SJCRH30 (cell line): Measurements from ENCODE around the gene LIN7B. TPM values are rescaled to one million over a fixed set of nuclear protein-coding genes. Genes with fewer than 3 reads are reported as not detected.
"Not testable (repeated sequence)": the region's sequence is repeated elsewhere in the genome, so short reads cannot be mapped to it uniquely, and the experiment has no call there.

Experiments used
- DNase-seq, 2 experiments: peaks; one replicate each; pipeline ENCODE4 v3.0.0-alpha.2; 2015 to 2020
- H3K27ac ChIP-seq: fragments of 250-450 bp; sonication (Bioruptor Pico); 2 replicates; pipeline ENCODE4 v1.5.1; 2020; ENCODE audit warnings: mild to moderate bottlenecking, moderate library complexity
- H3K27me3 ChIP-seq: fragments of 250-450 bp; sonication (Bioruptor Pico); 2 replicates; pipeline ENCODE4 v1.5.1; 2020; ENCODE audit warnings: mild to moderate bottlenecking, moderate library complexity
- H3K36me3 ChIP-seq: fragments of 250-450 bp; sonication (Bioruptor Pico); 2 replicates; pipeline ENCODE4 v1.5.1; 2020; ENCODE audit warnings: mild to moderate bottlenecking, moderate library complexity
- H3K4me1 ChIP-seq: fragments of 250-450 bp; sonication (Bioruptor Pico); 2 replicates; pipeline ENCODE4 v1.5.1; 2020; ENCODE audit warnings: mild to moderate bottlenecking, moderate library complexity
- H3K4me3 ChIP-seq: fragments of 250-450 bp; sonication (Bioruptor Pico); 2 replicates; pipeline ENCODE4 v1.5.1; 2020; ENCODE audit warnings: mild to moderate bottlenecking, moderate library complexity
- H3K9me3 ChIP-seq: fragments of 250-450 bp; sonication (Bioruptor Pico); replicated peaks from 2 replicates; pipeline ENCODE4 v1.5.1; 2020; ENCODE audit warnings: mild to moderate bottlenecking, moderate library complexity
- total RNA-seq: library from RNA; depleted of rRNA; stranded (reverse); fragments of >200 nt; shearing (Covaris generic); gene quantifications from 2 replicates; pipeline ENCODE4 v1.2.3, GENCODE V29; 2014

LIN7B gene
- total RNA-seq, 1 experiment from 2014 or later, result 4.1 TPM

DNA sequence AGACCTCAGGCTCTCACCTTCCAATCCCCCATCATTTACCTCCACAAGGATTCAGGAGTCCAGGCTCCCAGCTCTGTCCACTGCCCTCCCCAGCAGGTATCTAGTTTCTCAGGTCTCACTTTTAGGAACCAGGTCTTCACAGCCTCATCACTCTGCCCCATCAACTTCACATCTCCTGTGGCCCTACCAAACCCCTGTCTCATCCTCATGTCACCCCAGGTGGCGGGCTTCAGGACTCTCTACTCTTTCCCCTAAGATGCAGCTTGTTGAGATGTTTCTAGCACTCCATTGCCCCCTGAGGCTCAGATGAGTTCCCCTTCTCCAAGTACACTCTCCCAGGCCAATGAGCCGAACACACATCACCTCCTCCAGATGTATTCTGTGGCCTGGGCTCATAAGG, 6.7 kb downstream of the LIN7B start:
- no peak overlapping the region for H3K4me3 ChIP-seq
- H3K36me3 ChIP-seq, result no peaks in the 10 kb centered on the region
- H3K27me3 ChIP-seq, result no peaks in the 10 kb centered on the region
- no peak for DNase-seq
- H3K9me3 ChIP-seq, result no peaks in the 10 kb centered on the region
- no peak overlapping the region for H3K27ac ChIP-seq
- H3K4me1 ChIP-seq, result peaks cover 6% of the 10 kb centered on the region; the same call in 1 of the 2 replicates

DNA sequence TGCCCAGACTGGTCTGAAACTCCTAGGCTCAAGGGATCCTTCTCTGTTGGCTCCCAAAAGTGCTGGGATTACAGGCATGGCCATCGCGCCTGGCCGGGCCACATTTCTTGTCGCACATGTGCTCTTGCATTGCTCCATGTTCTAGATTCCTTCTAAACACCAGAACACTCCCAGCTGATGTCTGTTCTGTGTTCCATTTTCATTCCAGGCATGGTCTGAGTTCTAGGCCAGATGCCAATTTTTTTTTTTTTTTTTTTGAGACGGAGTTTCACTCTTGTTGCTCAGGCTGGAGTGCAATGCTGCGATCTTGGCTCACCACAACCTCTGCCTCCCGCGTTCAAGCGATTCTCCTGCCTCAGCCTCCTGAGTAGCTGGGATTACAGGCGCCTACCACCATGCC, 7.7 kb downstream of the LIN7B start:
- not testable (repeated sequence) for H3K36me3 ChIP-seq, H3K27ac ChIP-seq, H3K9me3 ChIP-seq, H3K4me1 ChIP-seq, H3K27me3 ChIP-seq, H3K4me3 ChIP-seq, DNase-seq

DNA sequence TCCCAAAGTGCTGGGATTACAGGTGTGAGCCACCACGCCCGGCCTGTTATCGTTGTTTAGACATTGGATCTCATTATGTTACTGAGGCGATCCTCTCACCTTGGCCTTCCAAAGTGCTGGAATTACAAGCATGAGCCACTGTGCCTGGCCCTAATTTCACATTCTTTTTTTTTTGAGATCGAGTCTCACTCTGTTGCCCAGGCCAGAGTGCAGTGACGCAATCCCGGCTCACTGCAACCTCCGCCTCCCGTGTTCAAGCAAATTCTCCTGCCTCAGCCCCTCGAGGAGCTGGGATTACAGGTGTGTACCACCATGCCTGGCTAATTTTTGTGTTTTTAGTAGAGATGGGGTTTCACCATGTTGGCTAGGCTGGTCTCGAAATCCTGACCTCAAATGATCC, 9.1 kb downstream of the LIN7B start:
- not testable (repeated sequence) for H3K9me3 ChIP-seq, DNase-seq, H3K36me3 ChIP-seq, H3K4me3 ChIP-seq, H3K27ac ChIP-seq, H3K27me3 ChIP-seq, H3K4me1 ChIP-seq

DNA sequence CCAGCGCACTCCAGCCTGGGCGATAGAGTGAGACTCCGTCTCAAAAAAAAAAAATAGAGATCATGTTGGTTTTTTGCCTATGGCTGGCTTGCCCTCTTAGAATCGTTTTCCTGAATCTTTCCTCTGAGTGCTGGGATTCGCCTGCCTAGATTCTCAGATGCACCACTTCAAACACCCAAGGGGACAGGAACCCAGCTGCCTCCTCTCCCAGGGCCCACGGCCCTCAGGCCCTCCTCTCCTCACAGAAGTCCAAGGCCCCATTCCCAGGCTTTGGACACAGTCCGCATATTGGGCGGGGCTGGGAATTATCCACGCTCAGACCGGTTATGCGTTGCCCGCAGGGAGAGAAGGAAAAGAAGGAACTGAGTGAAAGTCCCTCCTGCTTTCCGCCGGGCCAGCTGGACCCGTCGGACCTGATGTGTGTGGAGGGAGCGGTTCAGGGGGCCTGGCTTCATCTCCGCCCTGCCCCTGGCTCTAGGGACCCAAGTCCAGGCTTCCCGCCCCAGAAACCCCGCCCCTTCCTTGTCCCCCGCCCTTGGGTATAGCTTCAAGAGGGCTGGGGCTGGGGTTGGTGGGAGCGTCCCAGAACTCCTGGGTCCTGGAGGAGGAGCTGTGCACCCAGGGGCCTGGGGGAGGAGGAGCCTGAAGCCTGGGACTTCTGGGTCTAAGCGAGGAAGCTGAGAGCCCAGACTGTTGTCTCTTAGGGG, 11.0 kb downstream of the LIN7B start:
- peak; percentile 89 to 93 for DNase-seq
- Histone ChIP-seq H3K36me3 (no peaks in the 10 kb centered on the region), H3K27ac (peak overlapping the region; percentile 80), H3K9me3 (no peaks in the 10 kb centered on the region), H3K27me3 (no peaks in the 10 kb centered on the region), H3K4me1 (peaks cover 8% of the 10 kb centered on the region; the same call in 1 of the 2 replicates), H3K4me3 (peak overlapping the region; percentile 38)

DNA sequence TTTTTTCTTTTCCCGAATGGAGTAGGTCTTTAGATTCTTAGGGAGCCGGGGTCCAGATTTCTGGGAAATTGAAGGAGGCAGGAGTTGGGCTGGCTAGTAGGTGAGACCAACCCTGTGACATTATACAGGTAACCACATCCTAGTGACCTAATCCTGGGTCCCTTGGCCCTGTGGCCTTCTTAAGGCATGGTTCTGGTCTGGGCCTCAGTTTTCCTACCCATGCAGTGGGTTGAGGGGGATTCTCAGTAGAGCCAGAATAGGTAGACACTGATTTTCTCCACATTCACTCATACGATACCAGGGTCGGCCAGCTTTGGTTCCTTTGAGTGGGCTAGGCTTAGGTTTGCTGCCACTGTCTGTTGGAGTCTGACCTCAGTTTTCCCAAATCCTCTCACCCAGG, 12.4 kb downstream of the LIN7B start:
- H3K4me1 ChIP-seq, result peaks cover 8% of the 10 kb centered on the region; the same call in 1 of the 2 replicates
- H3K4me3 ChIP-seq, result no peak overlapping the region
- peaks cover 3% of the 10 kb centered on the region; the same call in 1 of the 2 replicates for H3K36me3 ChIP-seq
- no peak for DNase-seq
- H3K27me3 ChIP-seq, result no peaks in the 10 kb centered on the region
- no peak overlapping the region for H3K27ac ChIP-seq
- H3K9me3 ChIP-seq, result no peaks in the 10 kb centered on the region

DNA sequence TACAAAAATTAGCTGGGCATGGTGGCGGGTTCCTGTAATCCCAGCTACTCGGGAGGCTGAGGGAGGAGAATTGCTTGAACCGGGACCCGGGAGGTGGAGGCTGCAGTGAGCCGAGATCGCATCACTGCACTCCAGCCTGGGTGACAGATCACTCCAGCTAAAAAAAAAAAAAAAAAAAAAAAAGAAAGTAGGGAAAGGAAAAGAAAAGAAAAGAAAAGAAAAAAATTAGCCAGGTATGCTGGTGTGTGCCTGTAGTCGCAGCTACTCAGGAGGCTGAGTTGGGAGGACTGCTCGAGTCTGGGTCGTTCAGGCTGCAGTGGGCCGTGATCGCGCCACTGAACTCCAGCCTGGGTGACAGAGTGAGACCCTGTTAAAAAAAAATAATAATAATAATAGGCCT, 13.1 kb downstream of the LIN7B start:
- not testable (repeated sequence) for H3K4me1 ChIP-seq, H3K27me3 ChIP-seq, H3K4me3 ChIP-seq, DNase-seq, H3K36me3 ChIP-seq, H3K27ac ChIP-seq, H3K9me3 ChIP-seq

DNA sequence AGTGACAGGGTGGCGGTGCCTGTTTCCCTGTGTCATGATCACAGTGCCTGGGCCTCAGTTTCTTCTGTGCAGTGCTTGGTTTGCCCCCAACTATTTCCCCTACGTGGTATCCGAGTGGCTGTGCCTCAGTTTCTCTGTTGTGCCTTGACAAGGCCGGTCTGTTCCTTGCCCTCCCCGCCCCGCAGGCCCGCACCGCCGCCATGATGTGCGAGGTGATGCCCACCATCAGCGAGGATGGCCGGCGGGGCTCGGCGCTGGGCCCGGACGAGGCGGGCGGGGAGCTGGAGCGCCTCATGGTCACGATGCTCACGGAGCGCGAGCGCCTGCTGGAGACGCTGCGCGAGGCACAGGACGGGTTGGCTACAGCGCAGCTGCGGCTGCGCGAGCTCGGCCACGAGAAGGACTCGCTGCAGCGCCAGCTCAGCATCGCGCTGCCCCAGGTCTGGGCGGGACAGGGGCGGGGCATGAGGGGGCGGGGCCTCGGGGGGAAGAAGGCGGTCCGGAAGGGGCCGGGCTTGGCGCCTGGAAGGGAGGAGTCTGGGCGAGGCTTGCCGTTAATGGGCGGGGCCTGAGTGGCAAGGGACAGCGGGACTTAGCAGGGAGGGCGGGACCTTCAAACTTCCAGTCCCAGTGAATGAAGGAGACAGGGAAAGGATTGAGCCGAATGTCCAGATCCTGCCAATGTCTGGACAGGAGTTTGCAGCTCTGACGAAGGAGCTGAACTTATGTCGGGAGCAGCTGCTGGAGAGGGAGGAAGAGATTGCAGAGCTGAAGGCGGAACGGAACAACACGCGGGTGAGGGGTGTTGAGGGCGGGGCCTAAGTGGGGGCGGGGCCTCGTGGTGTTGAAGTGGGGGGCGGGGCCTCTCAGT, 13.7 kb downstream of the LIN7B start:
- H3K9me3 ChIP-seq, result no peaks in the 10 kb centered on the region
- peaks cover 8% of the 10 kb centered on the region; the same call in 1 of the 2 replicates for H3K4me1 ChIP-seq
- H3K27ac ChIP-seq, result peak overlapping the region; percentile 52; the same call in 1 of the 2 replicates
- peak; percentile 97 to 99 for DNase-seq
- peaks cover 8% of the 10 kb centered on the region; the same call in 1 of the 2 replicates for H3K36me3 ChIP-seq
- no peaks in the 10 kb centered on the region for H3K27me3 ChIP-seq
- H3K4me3 ChIP-seq, result peak overlapping the region; percentile 53

DNA sequence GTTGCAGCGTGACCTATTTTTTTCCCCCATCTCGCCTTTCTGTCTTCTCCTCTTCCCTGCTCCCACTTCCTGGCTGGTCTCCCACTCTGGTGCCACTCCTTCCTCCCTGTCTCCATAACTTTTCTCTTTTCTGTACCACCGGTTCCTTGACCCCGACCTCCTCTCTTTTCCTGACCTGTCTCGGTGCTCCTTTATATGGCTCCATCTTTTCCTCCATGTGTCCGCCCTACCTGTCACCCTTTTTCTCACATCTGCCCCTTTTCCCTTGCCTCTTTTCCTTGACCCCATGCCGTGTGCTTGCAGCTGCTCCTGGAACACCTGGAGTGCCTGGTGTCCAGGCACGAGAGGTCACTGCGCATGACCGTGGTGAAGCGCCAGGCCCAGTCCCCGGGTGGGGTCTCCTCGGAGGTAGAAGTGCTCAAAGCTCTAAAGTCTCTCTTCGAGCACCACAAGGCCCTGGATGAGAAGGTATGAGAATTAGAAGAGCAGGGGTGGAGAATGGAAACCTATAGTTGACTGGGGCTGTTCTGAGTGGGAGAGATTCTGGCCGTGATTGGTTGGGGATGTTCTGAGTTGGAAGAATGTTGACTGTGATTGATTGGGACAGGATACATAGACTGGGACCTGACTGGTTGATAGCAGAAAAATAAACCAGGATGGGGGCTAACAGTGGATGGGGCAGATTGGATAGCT, 14.5 kb downstream of the LIN7B start:
- Histone ChIP-seq H3K36me3 (peaks cover 14% of the 10 kb centered on the region), H3K9me3 (no peaks in the 10 kb centered on the region), H3K4me3 (peak overlapping the region; percentile 53), H3K27me3 (no peaks in the 10 kb centered on the region), H3K27ac (peak overlapping the region; percentile 52), H3K4me1 (peaks cover 8% of the 10 kb centered on the region; the same call in 1 of the 2 replicates)
- DNase-seq, result peak in 1 of 2 experiments; percentile 49

DNA sequence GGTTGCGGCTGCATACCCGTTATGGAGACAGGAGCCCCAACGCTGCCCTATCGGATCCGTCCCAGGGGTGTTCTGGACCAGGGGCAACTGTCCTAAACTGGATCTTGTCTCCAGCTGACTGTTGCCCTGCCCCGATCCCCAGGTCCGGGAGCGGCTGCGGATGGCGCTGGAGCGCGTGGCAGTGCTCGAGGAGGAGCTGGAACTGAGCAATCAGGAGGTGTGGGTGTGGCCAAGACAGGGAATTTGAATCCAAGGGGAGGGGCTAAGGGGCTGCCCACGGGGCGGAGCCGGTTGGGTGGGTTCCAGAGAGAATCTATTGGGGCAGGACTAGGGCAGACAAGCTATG, 15.0 kb downstream of the LIN7B start:
- DNase-seq, result peak; percentile 86 to 88
- Histone ChIP-seq H3K27ac (peak overlapping the region; percentile 52), H3K4me1 (peaks cover 7% of the 10 kb centered on the region; the same call in 1 of the 2 replicates), H3K9me3 (no peaks in the 10 kb centered on the region), H3K36me3 (peaks cover 19% of the 10 kb centered on the region), H3K4me3 (peak overlapping the region; percentile 53), H3K27me3 (no peaks in the 10 kb centered on the region)

DNA sequence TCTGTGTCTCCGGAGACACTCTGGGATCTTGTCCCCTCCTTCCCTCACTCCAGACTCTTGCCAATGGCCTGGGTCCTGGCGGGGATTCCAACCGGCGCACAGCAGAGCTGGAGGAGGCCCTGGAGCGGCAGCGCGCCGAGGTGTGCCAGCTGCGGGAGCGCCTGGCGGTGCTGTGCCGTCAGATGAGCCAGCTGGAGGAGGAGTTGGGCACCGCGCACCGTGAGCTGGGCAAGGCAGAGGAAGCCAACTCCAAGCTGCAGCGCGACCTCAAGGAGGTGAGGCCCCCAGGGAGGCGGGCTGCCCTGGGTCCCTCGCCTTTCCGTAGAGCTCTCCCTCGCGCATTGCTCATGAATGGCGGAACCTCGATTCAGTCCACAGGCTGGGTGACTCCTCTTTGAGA, 16.2 kb downstream of the LIN7B start:
- Histone ChIP-seq H3K27me3 (no peaks in the 10 kb centered on the region), H3K4me3 (no peak overlapping the region), H3K4me1 (0 out of 2 replicates have a peak, but pooled peaks cover 2% of the 10 kb centered on the region), H3K36me3 (peaks cover 30% of the 10 kb centered on the region), H3K9me3 (no peaks in the 10 kb centered on the region), H3K27ac (no peak overlapping the region)
- DNase-seq, result no peak

DNA sequence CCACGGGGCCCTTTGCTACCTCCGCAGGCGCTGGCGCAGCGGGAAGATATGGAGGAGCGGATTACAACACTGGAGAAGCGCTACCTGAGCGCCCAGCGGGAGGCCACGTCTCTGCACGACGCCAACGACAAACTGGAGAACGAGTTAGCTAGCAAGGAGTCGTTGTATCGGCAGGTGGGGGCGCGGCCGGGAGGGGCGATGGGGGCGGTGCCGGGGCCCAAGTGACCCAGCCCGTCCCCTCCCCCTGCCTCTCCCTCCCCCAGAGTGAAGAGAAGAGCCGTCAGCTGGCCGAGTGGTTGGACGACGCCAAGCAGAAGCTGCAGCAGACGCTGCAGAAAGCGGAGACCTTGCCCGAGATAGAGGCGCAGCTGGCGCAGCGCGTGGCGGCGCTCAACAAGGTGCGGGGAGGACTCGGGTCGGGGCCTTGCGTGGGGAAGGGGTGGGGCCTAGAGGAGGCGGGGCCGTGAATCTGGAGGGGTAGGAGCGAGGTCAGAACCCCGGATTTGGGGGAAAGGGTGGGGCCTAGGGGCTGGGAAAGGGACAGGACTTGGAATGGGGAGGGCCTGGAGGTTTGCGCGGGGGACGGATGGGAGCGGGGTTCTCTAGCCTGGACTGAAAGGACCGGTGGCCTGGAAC, 18.9 kb downstream of the LIN7B start:
- Histone ChIP-seq H3K27ac (no peak overlapping the region), H3K9me3 (no peaks in the 10 kb centered on the region), H3K27me3 (no peaks in the 10 kb centered on the region), H3K4me3 (no peak overlapping the region), H3K36me3 (peaks cover 34% of the 10 kb centered on the region), H3K4me1 (no peaks in the 10 kb centered on the region)
- DNase-seq, result no peak

DNA sequence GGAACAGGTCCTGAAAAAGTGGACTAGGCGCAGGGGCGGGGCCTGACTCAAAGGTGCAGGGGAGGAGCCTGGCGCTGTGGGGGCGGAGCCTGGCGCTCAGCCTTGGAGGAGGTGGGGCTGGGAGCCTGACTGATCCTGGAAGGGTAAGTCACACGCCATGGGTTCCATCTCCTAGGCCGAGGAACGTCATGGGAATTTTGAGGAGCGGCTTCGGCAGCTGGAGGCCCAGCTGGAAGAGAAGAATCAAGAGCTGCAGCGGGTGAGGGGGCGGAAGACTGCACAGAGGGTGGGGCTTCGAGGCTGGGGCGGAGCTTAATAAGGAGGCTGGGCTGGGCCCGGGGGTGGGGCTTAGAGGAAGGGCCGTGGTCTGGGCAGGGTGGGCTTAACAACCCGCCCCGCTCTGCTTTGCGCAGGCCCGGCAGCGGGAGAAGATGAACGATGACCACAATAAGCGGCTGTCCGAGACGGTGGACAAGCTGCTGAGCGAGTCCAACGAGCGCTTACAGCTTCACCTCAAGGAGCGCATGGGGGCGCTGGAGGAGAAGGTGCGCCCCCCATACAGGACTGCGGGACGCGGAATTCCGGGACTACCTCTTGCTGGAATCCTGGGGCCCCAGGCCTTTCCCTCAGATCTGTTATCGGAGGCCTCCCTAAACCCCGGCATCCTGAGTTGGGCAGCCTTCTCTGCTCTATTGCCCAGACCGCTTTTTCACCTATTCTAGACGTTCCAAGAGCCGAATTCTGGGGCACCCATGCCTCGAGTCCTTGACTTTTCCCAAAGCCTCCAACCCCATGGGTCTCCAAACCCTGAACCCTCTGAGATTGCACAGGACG, 19.7 kb downstream of the LIN7B start:
- Histone ChIP-seq H3K9me3 (no peaks in the 10 kb centered on the region), H3K4me3 (no peak overlapping the region), H3K27me3 (no peaks in the 10 kb centered on the region), H3K4me1 (no peaks in the 10 kb centered on the region), H3K27ac (no peak overlapping the region), H3K36me3 (peaks cover 34% of the 10 kb centered on the region)
- no peak for DNase-seq

DNA sequence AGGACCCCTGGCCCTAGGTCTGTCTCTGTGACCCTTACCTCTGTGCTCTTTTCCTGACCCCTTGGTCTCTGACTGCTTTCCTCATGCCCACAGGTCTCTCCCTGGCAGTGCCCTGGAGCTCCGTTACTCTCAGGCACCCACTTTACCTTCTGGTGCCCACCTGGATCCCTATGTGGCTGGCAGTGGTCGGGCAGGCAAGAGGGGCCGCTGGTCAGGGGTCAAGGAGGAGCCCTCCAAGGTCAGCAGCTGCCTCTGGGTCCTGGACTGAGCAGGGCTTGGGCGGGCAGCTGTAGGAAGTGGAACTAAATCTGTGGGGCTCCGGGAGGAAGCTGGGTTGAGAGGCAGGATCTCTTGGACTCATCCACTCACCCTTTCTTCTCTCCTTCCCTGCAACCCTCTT, 21.5 kb downstream of the LIN7B start:
- no peaks in the 10 kb centered on the region for H3K9me3 ChIP-seq
- H3K36me3 ChIP-seq, result peaks cover 33% of the 10 kb centered on the region
- H3K4me1 ChIP-seq, result no peaks in the 10 kb centered on the region
- H3K4me3 ChIP-seq, result no peak overlapping the region
- H3K27ac ChIP-seq, result no peak overlapping the region
- no peaks in the 10 kb centered on the region for H3K27me3 ChIP-seq
- DNase-seq, result no peak

DNA sequence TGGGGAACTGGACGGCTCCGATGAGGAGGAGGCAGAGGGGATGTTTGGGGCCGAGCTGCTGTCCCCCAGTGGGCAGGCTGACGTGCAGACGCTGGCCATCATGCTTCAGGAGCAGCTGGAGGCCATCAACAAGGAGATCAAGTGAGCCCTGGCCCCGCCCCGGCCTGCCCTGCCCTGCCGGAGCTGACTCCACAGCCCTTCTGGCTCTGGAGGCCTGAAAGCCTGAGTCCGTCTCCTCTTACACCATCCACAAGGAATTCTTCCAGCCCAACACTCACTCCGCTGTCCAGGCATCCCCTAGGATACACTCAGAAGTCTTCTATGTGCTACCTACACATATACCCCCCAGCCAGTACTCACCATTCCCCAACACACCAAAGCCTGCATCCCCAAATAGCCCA, 22.6 kb downstream of the LIN7B start:
- Histone ChIP-seq H3K9me3 (no peaks in the 10 kb centered on the region), H3K36me3 (peaks cover 32% of the 10 kb centered on the region), H3K27ac (no peak overlapping the region), H3K4me3 (no peak overlapping the region), H3K27me3 (no peaks in the 10 kb centered on the region), H3K4me1 (no peaks in the 10 kb centered on the region)
- DNase-seq, result no peak
